ENCODE measurements around the gene MAB21L3.

The MAB21L3 gene

GRCh38 chr1:116110567-116111523 lies at the start of gene MAB21L3:
Gene MAB21L3 (plus strand): TSS chr1:116111399. CDS start chr1:116112616, 1,217 bp downstream.
- no peak for DNase-seq

- no peak for DNase-seq
Measured at GRCh38 chr1:116062201-116062600, 49.0 kb upstream of the MAB21L3 start.

- DNase-seq, result no peak
Measured at GRCh38 chr1:116064616-116065015, 46.6 kb upstream of the MAB21L3 start.

GRCh38 chr1:116066868-116067565 lies 44.2 kb upstream of the MAB21L3 start:
- DNase-seq, result no peak

GRCh38 chr1:116067566-116067890 lies 43.7 kb upstream of the MAB21L3 start:
- no peak for DNase-seq

- DNase-seq, result no peak
Measured at GRCh38 chr1:116075575-116075974, 35.6 kb upstream of the MAB21L3 start.

- no peak for DNase-seq
Measured at GRCh38 chr1:116075990-116076389, 35.2 kb upstream of the MAB21L3 start.

- DNase-seq, result no peak
Measured at GRCh38 chr1:116076831-116077230, 34.4 kb upstream of the MAB21L3 start.

GRCh38 chr1:116078699-116079223 lies 32.4 kb upstream of the MAB21L3 start:
- DNase-seq, result no peak

- no peak for DNase-seq
Measured at GRCh38 chr1:116087628-116088027, 23.6 kb upstream of the MAB21L3 start.

- no peak for DNase-seq
Measured at GRCh38 chr1:116089870-116090269, 21.3 kb upstream of the MAB21L3 start.

- no peak for DNase-seq
Measured at GRCh38 chr1:116091083-116091482, 20.1 kb upstream of the MAB21L3 start.

- no peak for DNase-seq
Measured at GRCh38 chr1:116092752-116093489, 18.3 kb upstream of the MAB21L3 start.

- DNase-seq, result no peak
Measured at GRCh38 chr1:116095027-116095426, 16.2 kb upstream of the MAB21L3 start.

GRCh38 chr1:116096013-116096618 lies 15.1 kb upstream of the MAB21L3 start:
- no peak for DNase-seq

- no peak for DNase-seq
Measured at GRCh38 chr1:116097626-116098025, 13.6 kb upstream of the MAB21L3 start.

GRCh38 chr1:116099379-116099778 lies 11.8 kb upstream of the MAB21L3 start:
- no peak for DNase-seq

- DNase-seq, result no peak
Measured at GRCh38 chr1:116099919-116100318, 11.3 kb upstream of the MAB21L3 start.

GRCh38 chr1:116104667-116105066 lies 6.5 kb upstream of the MAB21L3 start:
- no peak for DNase-seq

GRCh38 chr1:116105996-116106395 lies 5.2 kb upstream of the MAB21L3 start:
- no peak for DNase-seq

- DNase-seq, result no peak
Measured at GRCh38 chr1:116106646-116107045, 4.6 kb upstream of the MAB21L3 start.

GRCh38 chr1:116107371-116107770 lies 3.8 kb upstream of the MAB21L3 start:
- DNase-seq, result no peak

- no peak for DNase-seq
Measured at GRCh38 chr1:116111524-116112021, 374 bp downstream of the MAB21L3 start.

All from activated T-cell treated with anti-CD3 and anti-CD28 coated beads, Interleukin-2, amount 50 U/mL, for 1 hour (primary cell).